GM12864 (cell line): ENCODE data around the gene UNC5C.

Source experiments
- DNase-seq: peaks from one replicate; pipeline ENCODE4 v3.0.0-alpha.2; 2011; ENCODE audit warnings: low read depth
- H3K4me3 ChIP-seq: 2 replicates; pipeline ENCODE4 v1.5.1; 2011; ENCODE audit warnings: mild to moderate bottlenecking, low read depth, low read length, control low read depth
- CTCF ChIP-seq: IDR thresholded peaks from 2 replicates; pipeline ENCODE4 v1.5.1; 2011; ENCODE audit warnings: low read depth, mild to moderate bottlenecking, moderate library complexity, low read length, control low read depth, inconsistent platforms; ENCODE audit errors: missing control alignments

UNC5C gene

DNA sequence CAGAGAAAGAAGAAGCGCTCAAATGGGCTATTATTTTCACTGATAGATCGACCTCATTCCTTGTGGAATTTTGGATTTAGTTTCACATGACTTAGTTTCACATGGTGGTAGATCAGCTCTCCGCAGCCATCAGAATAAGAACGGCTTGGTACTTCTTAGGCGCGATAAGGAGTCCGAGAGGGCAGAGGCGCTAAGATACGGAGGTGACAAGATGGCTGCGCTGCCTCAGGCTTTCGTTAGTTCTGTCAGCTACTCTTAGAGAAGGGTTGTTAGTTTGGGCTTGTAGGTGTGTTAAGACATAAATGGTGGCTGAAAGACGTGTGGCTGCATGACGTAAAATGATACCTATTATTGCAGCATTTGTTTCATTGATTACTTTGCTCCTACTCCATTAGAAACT lies 169.1 kb downstream of the UNC5C start:
- no peak for DNase-seq
- no peak overlapping the region for H3K4me3 ChIP-seq
- TF ChIP-seq CTCF: no peak

- no peak overlapping the region for H3K4me3 ChIP-seq
- DNase-seq: no peak
- no peak for TF ChIP-seq CTCF
Observed at GRCh38 chr4:95377366-95377900, 171.3 kb downstream of the UNC5C start.

DNA sequence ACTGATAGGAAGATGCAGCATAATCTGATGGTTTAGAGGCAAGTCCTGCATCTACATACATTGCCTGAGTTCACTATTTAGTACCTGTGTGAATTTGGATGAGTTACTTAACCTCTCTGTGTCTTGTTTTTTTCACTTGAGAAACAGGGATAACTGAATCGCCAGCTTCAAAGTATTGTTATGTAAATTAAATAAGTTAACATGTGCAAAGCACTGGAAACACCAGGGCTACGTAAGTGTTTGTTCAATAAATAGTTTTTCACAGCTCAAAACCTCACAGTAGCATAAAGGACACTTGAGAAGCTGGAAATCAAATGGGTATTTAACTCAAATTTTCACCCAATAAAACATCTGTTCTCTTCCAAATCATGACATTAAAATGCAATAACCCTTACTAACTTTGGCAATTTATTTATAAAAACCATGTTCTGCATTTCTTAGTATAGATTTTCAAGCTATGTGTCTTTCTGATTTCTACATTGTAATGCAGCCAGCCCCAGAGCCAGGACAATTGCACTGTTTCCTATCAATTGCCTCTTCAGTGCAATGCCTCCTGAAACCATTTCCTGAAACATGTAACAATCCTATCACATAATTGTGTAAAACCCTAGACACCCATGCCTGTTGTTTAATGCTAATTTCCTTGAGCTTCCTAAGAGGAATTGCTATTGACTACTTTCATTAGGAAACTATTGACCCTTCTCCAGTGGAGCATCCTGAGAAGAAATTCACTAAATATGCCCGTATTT lies 177.1 kb downstream of the UNC5C start:
- H3K4me3 ChIP-seq: no peak overlapping the region
- no peak for DNase-seq
- TF ChIP-seq CTCF: no peak

GRCh38 chr4:95367824-95368223 lies 180.9 kb downstream of the UNC5C start:
- DNase-seq: no peak
- TF ChIP-seq CTCF: no peak
- H3K4me3 ChIP-seq: no peak overlapping the region

- TF ChIP-seq CTCF: no peak
- no peak for DNase-seq
- H3K4me3 ChIP-seq: no peak overlapping the region
Observed at GRCh38 chr4:95363966-95364365, 184.8 kb downstream of the UNC5C start.

- no peak for TF ChIP-seq CTCF
- no peak for DNase-seq
- H3K4me3 ChIP-seq: no peak overlapping the region
Observed at GRCh38 chr4:95363559-95363925, 185.2 kb downstream of the UNC5C start.
